Stimulated activated effector memory CD8-positive, alpha-beta T cell treated with anti-CD3 and anti-CD28 coated beads, Interleukin-12 subunit alpha, Interleukin-12 subunit beta, amount 100 ng/mL, for 72 hours (primary cell): ENCODE measurements around the gene RARRES1.

Experiments used
- ATAC-seq: fragments of 150-1000 bp; cut with Tn5 transposase; 2 replicates; pipeline ENCODE4 v1.10.0; 2021
- DNase-seq, 2 donors: peaks; one replicate each; pipeline ENCODE4 v3.0.0; 2021 to 2022; ENCODE audit warnings: low spot score in 2 of 2
- H3K27ac Mint-ChIP-seq: one replicate; pipeline ENCODE4 v1.8.0; 2022; ENCODE audit warnings: mild to moderate bottlenecking, mixed read lengths
- H3K36me3 Mint-ChIP-seq: one replicate; pipeline ENCODE4 v1.8.0; 2022; ENCODE audit warnings: mild to moderate bottlenecking, mixed read lengths
- H3K4me1 Mint-ChIP-seq: one replicate; pipeline ENCODE4 v1.8.0; 2022; ENCODE audit warnings: mixed read lengths
- H3K4me3 Mint-ChIP-seq: one replicate; pipeline ENCODE4 v1.8.0; 2022; ENCODE audit warnings: mild to moderate bottlenecking, mixed read lengths
- H3K9me3 Mint-ChIP-seq: one replicate; pipeline ENCODE4 v1.8.0; 2022; ENCODE audit warnings: mixed read lengths

The RARRES1 gene

DNA sequence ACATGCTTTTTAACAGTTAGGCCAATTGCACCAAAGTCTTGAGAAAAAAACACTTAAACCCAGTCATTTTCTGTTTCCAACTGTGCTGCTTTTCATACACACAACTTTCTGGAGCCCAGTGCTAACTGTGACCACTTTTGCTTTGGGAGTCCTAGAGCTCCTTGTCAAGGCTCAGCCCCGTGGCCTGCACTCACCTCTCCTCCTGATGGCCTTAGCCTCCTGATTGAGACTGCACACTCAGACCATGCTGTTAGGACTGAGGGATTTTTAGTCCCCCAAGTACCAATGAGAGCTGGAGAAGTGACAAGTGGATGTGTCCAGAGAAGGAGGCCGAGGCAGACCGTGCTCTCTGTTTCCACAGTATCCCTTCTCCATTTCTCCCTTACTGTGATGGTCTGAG, 15.2 kb upstream of the RARRES1 start:
- Mint-ChIP-seq H3K27ac (no peak overlapping the region), H3K4me3 (no peak overlapping the region), H3K9me3 (no peaks in the 10 kb centered on the region), H3K4me1 (peaks cover 3% of the 10 kb centered on the region), H3K36me3 (no peaks in the 10 kb centered on the region)
- DNase-seq (no peak), ATAC-seq (no peak)

DNA sequence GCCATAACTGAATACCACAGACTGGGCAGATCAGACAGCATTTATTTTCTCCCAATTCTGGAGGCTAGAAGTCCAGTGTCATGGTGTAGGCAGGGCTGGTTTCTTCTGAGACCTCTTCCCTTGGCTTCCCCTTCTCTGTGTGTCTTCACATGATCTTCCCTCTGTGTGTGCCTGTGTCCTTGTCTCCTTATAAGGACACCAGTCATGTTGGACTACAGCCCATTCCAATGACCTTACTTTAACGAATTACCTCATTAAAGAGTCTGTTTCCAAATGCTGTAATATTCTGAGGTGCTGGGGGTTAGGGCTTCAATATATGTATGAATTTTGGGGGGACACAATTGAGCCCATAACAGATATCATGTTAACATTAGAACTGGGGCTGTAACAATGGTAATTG, 13.3 kb upstream of the RARRES1 start:
- no peaks in the 10 kb centered on the region for H3K9me3 Mint-ChIP-seq
- no peaks in the 10 kb centered on the region for H3K36me3 Mint-ChIP-seq
- H3K4me1 Mint-ChIP-seq, result peaks cover 10% of the 10 kb centered on the region
- no peak overlapping the region for H3K4me3 Mint-ChIP-seq
- no peak overlapping the region for H3K27ac Mint-ChIP-seq
- ATAC-seq (no peak), DNase-seq (no peak)

DNA sequence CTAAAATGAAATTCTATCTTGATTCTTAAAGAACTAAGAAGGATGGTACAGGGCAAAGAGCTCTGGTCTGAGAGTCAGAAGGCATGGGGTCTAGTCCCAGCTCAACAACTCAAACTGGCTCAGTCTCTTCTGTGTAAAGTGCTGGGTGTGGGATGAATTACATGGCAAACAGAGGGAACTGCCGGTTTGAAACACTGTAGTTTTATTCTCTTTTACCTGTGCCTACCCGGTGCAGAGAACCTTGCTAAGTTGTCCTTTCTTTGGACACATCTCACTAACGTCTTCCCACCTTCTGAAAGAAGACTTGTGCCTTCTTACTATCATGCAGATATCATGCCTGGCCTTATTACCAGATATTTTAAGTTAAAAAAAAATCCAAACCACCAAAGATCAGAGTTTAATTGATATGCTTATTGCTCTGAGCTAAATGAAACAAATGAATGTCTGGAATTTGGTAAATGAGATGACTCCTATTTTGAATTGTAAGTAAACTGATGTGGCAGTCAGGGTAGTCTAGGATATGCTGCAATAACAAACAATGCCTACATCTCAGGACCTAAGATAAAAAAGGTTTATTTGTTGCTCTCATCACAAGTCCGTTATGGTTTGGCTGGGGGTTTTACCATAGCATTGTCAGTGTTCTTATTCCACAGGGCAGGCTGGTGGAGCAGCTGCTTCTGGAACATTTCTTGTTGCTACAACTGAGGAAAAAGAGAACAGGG, 12.5 kb upstream of the RARRES1 start:
- H3K27ac Mint-ChIP-seq, result no peak overlapping the region
- peaks cover 10% of the 10 kb centered on the region for H3K4me1 Mint-ChIP-seq
- H3K36me3 Mint-ChIP-seq, result no peaks in the 10 kb centered on the region
- H3K9me3 Mint-ChIP-seq, result no peaks in the 10 kb centered on the region
- no peak for DNase-seq
- H3K4me3 Mint-ChIP-seq, result no peak overlapping the region
- no peak for ATAC-seq

DNA sequence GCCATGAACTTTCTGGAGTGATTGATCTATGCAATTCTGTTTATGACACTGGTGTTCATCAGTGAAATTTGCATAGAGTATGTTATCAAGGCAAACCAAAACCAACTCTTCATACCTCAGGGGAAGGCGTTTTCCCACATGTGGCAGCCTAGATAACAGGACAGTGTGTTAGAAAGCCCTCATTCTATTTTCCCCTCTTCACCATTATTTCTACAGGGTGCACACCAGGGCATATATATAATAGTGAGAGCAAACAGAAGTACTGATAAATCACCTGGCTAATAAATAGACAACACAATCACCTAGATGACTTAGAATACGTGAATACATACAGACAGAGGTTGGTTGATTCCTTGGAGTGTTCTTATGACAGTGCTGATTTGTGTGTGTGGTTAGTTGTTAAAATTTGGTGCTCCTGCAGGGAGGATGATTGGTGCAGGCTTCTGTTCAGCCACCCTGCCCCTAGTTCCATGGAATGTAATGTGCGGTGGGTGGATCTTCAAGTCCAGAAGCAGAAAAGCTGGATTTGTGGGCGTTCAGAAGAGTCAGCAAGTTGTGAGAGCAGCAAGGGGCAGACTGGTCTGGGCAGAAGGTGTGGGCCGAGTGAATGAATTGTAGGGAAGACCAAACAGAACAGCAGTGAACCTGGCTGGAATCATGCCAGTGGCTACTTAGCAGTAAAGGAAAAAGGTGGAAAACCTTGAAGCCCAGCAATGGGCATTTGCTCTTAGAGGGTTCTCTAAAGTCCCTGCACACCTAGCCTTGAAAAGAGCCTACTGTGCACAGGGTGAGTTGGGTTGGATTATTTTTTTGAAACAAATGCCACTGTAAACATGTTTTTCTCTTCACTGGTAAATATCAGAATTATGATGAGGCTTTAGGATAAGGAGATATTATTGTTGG, 11.7 kb upstream of the RARRES1 start:
- DNase-seq (no peak), ATAC-seq (no peak)
- H3K4me1 Mint-ChIP-seq, result peaks cover 10% of the 10 kb centered on the region
- H3K27ac Mint-ChIP-seq, result no peak overlapping the region
- H3K4me3 Mint-ChIP-seq, result no peak overlapping the region
- H3K36me3 Mint-ChIP-seq, result no peaks in the 10 kb centered on the region
- no peaks in the 10 kb centered on the region for H3K9me3 Mint-ChIP-seq

DNA sequence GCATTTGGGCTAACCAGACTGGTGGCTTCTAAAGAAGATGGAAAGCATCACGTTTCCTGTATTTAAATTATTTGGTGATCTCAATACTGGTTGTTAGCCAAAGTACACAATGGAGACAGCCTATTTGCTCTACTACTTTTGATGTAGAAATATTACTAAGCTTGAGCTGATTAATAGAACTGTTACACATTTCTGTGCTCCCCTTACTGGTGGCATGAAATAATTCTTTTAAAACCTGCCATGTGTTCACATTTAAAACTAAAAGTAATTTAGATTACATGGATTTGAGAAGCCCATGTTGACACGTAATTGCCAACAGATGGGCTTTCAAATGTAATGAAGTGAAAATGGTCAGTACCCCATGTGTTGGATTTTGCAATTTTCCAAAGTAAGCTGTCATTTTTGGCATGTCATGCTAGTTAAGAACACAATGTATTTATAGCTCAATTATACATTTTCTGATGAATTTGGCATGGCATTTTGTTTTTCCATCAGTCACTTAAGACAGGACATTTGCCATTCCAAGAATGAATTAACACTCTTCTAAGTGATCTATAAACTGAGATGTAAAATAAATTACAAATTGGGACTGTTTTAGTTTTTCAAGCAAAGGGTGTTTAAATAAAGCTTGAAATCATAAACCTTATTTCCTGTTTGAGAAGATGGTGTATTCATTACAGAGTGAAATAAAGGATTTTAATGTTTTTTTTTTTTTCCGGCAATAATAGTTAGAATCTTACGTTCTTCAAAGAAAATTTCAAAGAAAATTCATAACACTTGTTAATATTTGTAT, 10.8 kb upstream of the RARRES1 start:
- H3K4me1 Mint-ChIP-seq, result peaks cover 10% of the 10 kb centered on the region
- H3K4me3 Mint-ChIP-seq, result no peak overlapping the region
- no peak for DNase-seq
- no peak overlapping the region for H3K27ac Mint-ChIP-seq
- ATAC-seq, result no peak
- H3K36me3 Mint-ChIP-seq, result no peaks in the 10 kb centered on the region
- no peaks in the 10 kb centered on the region for H3K9me3 Mint-ChIP-seq

DNA sequence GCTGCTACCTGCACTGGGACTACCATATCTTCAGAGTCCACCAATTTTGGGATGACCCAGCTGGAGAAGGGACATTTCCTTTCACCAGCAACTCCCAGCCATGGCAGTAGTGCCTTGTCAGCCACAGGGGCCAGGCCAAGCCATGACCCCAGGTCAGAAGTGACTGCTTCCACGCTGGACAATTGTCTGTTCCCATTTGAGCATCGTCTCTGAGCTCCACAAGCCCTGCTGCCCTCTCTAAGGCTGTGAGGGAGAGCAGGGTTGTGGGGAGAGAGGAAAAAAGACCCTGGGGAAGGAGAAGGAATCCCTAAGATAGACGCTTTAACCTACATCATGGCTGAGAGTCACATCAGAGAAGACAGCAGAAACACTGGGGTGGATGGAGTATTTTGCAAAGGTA, 7.4 kb upstream of the RARRES1 start:
- Mint-ChIP-seq H3K27ac (no peak overlapping the region), H3K9me3 (no peaks in the 10 kb centered on the region), H3K4me1 (peaks cover 10% of the 10 kb centered on the region), H3K36me3 (no peaks in the 10 kb centered on the region), H3K4me3 (no peak overlapping the region)
- no peak for ATAC-seq
- no peak for DNase-seq

DNA sequence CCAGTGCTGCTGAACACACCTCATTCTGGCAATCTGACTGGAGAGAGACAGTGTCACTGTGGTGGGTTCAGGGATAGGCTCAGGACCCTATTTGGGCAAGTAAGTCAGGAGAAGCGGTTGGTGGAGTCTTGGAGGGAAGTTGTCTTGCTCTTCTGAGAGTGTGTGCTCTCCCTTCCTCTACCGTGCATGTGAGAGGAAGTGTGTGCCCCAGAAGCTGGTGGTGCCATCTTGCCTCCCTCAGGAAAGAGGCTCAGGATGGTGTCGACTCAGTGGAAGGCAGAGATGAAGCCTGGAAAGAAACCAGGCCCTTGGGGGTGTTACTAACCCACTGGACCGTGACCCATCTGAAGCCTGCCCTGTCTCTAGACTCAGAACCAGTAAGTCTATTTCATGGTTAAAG, 6.8 kb upstream of the RARRES1 start:
- no peaks in the 10 kb centered on the region for H3K9me3 Mint-ChIP-seq
- no peak overlapping the region for H3K27ac Mint-ChIP-seq
- DNase-seq, result no peak
- H3K4me3 Mint-ChIP-seq, result no peak overlapping the region
- H3K36me3 Mint-ChIP-seq, result no peaks in the 10 kb centered on the region
- no peak for ATAC-seq
- peaks cover 10% of the 10 kb centered on the region for H3K4me1 Mint-ChIP-seq

DNA sequence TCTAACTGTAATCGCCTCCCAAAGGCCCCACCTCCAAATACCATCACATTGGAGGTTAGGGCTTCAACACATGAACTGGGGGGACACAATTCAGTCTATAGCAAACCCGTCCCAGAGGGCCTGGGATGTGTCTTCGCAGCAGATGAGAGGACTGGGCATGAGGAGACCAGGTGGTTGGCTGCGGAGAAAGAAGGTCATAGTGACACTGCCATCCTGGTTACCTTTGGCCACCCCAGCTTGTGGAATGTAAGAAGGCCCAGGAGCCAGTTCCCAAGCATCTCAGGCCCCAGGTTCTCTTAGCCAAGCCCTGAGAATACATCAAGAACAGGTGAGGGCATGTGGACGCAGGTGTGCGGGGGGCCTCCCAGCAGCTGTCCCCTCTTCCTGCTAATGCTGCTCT, 6.4 kb upstream of the RARRES1 start:
- DNase-seq, result no peak
- Mint-ChIP-seq H3K4me3 (no peak overlapping the region), H3K4me1 (peaks cover 10% of the 10 kb centered on the region), H3K36me3 (no peaks in the 10 kb centered on the region), H3K9me3 (no peaks in the 10 kb centered on the region), H3K27ac (no peak overlapping the region)
- ATAC-seq, result no peak

DNA sequence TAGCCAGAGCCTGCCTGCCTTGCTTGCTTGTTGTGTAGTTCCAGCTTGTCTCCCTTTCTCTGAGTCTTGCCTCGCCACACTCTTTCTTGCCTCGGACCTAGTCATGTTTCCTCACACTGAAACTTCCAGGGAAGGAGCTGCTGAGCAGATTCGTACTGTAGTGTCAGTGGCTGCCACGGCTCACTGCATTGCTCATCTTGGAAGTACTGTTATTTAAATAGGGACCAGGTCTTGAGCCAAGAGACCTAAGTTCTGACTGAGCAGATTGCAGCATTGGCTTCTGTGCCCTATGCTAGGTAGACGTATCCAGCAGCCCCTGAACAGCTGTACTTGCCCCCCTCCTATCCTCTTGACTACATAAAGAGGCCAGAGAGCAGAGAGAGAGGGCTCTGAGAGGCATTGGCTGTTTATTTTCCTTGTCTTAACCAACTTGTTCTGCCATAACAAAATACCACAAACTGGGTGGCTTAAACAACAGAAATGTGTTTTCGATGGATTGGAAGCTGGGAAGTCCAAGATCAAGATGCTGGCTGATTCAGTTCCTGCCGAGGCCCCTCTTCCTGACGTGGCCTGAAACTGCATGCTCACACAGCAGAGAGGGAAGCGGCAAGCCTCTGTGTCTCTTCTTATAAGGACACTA, 5.8 kb upstream of the RARRES1 start:
- DNase-seq, result no peak
- no peaks in the 10 kb centered on the region for H3K36me3 Mint-ChIP-seq
- ATAC-seq, result no peak
- no peaks in the 10 kb centered on the region for H3K9me3 Mint-ChIP-seq
- H3K4me1 Mint-ChIP-seq, result peaks cover 10% of the 10 kb centered on the region
- no peak overlapping the region for H3K27ac Mint-ChIP-seq
- no peak overlapping the region for H3K4me3 Mint-ChIP-seq

DNA sequence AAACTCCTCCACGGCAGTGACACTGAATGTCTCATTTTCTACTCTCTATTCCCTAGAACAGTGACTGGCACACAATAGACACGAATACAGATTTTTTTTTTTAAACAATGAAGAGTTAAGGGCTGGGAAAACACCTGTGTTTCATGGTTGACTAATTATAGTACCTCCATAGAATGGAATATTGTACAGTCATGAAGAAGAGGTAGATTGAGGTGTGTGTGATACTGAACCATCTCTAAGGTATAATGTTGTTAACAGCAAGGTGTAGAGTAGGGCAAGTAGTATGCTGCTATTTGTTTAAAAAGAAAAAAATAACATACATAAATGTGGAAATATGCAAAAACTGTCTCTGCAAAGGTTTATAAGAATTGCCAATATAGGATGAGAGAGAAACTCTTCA, 5.2 kb upstream of the RARRES1 start:
- H3K9me3 Mint-ChIP-seq, result no peaks in the 10 kb centered on the region
- no peaks in the 10 kb centered on the region for H3K36me3 Mint-ChIP-seq
- H3K27ac Mint-ChIP-seq, result no peak overlapping the region
- DNase-seq (no peak), ATAC-seq (no peak)
- H3K4me1 Mint-ChIP-seq, result peaks cover 7% of the 10 kb centered on the region
- H3K4me3 Mint-ChIP-seq, result no peak overlapping the region

DNA sequence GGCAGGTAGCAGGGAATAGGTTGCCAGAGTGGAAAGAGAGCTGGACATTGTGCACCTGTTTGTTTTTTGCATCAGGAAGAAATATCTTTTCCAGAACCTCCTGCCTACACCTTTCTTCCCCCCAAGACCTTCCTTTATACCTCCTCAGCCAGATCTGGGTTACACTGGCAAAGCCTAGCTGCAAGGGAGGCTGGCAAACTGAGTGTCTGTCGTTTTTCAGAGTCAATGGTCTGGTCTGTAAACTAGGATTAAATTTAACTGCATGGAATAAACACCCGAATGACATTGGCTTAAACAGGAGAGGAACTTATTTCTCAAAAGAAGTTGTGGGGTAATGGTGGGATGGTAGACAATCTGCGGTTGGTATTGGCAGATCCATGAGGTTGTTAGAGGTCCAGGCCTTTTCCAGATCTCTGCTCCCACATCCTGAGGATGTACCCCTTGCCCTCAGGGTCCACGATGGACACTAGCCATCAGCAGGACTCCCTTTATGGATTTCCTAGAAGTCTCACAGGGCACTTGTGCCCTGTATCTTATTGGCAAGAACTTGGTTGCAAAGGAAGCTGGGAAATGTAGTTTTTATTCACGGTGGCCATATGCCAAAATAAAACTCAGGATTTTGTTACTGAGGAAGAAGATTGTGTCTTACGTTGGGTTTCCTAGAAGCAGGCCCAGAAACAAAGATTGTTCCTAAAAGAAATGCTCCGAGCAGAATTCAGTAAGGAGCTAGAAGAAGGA, 3.2 kb upstream of the RARRES1 start:
- no peak for ATAC-seq
- Mint-ChIP-seq H3K9me3 (no peaks in the 10 kb centered on the region), H3K4me3 (no peak overlapping the region), H3K27ac (no peak overlapping the region), H3K4me1 (no peaks in the 10 kb centered on the region), H3K36me3 (no peaks in the 10 kb centered on the region)
- DNase-seq, result no peak

DNA sequence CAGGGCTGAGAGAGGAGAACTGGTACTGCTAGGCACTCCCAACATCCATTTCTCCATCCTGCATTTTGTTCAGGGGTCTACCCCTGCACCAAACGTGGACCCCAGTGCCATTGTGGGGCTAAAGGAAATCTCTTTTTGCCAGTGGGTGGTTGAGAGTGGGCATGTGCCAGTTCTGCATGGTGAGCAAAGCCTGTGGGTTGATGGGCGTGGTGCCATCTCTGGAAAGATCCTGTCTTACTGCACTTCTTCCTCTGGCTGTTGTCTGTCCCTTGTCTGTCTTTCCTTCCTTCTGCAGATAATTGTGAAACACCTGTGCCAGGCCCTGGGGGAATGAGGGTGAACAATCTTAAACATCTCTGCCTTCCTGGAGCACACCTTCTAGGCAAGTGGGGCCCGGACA, 1.4 kb upstream of the RARRES1 start:
- no peaks in the 10 kb centered on the region for H3K36me3 Mint-ChIP-seq
- H3K27ac Mint-ChIP-seq, result no peak overlapping the region
- ATAC-seq (no peak), DNase-seq (no peak)
- no peak overlapping the region for H3K4me3 Mint-ChIP-seq
- no peaks in the 10 kb centered on the region for H3K4me1 Mint-ChIP-seq
- no peaks in the 10 kb centered on the region for H3K9me3 Mint-ChIP-seq

DNA sequence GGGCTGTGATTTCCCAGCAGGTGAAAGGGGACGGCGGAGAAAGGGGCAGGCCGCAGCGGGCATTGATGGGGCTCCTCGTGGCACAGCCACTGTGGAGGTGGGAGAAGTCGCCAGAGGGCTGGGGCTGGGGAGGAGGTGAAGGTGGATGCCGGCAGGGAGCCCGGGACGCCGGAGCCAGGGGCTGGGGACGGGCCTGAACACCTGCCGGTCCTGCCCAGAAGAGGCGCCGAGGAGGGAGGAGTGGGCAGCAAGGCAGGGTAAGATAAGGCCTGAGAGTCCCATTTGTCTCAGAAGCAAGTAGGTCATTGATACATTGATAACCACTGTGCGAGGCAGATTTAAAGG, 571 bp upstream of the RARRES1 start:
- Mint-ChIP-seq H3K27ac (no peak overlapping the region), H3K9me3 (no peaks in the 10 kb centered on the region), H3K36me3 (no peaks in the 10 kb centered on the region), H3K4me3 (peak overlapping the region; percentile 46), H3K4me1 (peaks cover 4% of the 10 kb centered on the region)
- no peak for DNase-seq
- ATAC-seq, result no peak

DNA sequence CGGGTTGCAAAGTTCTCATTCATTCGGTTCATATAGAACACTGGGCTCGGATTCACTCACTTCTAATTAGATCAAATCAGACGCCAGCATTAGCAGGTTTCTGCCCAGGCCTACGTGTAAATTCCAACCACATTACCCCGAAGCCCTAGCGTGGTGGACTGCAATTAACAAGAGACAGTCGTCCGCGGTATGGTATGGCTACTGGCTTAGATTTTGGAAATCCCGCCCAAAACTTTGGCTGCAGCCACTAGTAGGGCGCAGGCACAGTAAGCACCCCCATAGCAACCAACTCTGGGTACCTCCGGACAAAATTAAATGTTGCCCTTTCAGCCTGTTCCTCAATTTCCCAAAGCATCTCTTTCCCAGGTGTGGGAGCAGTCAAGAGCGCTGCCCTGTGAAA, 771 bp downstream of the RARRES1 start:
- DNase-seq (no peak), ATAC-seq (no peak)
- H3K4me3 Mint-ChIP-seq, result peak overlapping the region; percentile 46
- no peaks in the 10 kb centered on the region for H3K9me3 Mint-ChIP-seq
- no peak overlapping the region for H3K27ac Mint-ChIP-seq
- H3K36me3 Mint-ChIP-seq, result no peaks in the 10 kb centered on the region
- peaks cover 16% of the 10 kb centered on the region for H3K4me1 Mint-ChIP-seq

DNA sequence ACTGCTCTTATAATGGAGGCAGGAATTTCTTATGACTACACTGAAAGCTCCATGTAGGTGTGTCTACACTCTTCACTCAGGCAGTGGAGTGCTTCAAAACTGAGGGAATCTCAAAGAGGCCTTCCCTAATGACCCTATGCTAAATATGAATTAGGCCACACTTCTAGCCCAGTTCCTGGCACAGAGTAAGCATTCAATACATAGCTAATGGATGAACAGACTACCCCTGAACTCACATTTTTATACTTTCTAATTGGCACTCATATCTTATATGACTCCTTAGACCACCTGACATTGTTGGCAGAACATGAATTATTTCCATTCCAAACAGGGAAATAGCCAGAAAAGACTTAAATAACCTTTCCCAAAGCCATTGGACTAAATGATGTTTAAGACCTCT, 3.4 kb downstream of the RARRES1 start:
- no peak overlapping the region for H3K4me3 Mint-ChIP-seq
- no peak overlapping the region for H3K27ac Mint-ChIP-seq
- H3K9me3 Mint-ChIP-seq, result no peaks in the 10 kb centered on the region
- DNase-seq (no peak), ATAC-seq (no peak)
- H3K4me1 Mint-ChIP-seq, result peaks cover 16% of the 10 kb centered on the region
- H3K36me3 Mint-ChIP-seq, result no peaks in the 10 kb centered on the region
